NCI-H1694 (cell line): ENCODE data around the gene MAF.

Experiments used
- DNase-seq: peaks from one replicate; lab custom pipeline; 2025; lab: John Stamatoyannopoulos, UW

The MAF gene

DNA sequence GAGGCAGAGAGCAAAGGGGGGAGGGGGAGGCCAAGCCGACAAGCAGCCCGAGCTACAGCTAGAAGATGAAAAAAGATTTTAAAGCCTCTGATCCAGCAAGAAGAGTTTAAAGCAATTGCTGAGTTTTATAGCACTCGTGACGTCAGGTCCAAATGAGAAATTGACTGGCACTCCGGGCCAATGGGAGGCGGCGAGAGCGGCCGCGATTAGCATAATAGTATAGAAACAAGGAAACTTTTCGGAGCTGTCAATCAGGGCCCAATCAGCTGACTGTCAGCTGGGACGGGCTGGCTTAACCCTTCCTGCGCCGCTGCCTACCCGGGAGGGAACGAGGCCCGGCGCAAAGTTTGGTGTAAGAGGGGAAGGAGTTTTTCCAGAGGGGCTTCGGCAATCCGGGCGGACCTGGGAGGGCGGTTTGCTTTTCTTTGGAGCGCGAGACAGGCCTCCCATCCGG, at the start of gene MAF:
MAF (minus strand) TSS at position 100 of the 454 bp plus-strand sequence. CDS start 835 bp downstream, outside the sequence.
- DNase-seq, result peak; percentile 75

GRCh38 chr16:79648826-79649225, 48.3 kb upstream of the MAF start:
- DNase-seq, result no peak

- no peak for DNase-seq
Observed at GRCh38 chr16:79647586-79647985, 47.0 kb upstream of the MAF start.

DNA sequence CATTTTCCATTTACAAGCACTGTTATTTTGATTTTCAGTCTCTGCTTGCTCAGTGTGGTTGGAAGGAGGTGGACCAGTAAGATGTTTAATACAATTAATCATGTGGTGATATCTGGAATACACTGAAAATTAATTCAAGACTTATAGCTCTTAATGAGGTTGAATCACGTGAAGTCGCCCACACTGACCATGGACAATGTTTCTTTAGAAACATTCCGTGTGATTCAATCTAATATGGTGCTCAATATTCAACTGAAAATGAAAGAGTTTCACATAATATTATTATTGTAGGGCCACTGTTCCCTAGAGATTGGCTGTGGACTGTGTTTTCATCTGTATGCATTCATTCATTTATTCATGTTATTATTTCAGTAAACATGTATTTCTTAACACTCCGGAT, 45.2 kb upstream of the MAF start:
- DNase-seq, result no peak

DNA sequence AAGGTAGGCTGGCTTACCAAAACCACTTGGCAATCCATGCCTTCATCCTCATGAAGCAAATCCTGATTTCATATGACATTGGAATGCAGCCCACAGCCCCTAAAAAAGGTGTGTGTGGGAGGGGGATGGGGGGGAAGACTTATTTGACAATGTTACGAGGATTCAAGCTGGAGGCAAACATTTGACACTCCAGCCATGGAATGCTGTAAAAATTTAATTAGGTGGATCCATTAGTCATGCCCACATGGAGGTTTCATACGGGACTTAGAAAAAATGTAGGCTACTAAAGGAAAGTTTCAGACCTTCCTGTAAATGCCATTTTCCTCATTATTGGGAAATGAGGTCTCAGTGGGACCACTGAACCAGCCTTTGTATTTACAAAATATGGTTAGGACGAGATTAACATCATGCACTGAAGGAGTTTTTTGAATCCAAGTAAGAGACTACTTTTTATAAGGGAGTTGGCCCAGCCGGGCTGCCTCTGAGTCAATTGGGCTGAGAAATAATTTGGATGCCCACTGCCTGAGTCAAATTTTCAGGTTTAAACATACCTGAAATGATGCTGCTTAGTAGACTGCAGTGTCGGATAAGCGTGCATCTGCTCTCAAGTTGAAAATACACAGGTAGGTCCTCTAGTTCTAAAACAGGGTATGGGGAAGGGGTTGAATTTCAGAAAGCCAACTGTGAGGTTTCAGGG, 44.6 kb upstream of the MAF start:
- no peak for DNase-seq

- DNase-seq, result no peak
Observed at GRCh38 chr16:79642652-79643051, 42.1 kb upstream of the MAF start.

GRCh38 chr16:79640513-79641360, 40.2 kb upstream of the MAF start:
- DNase-seq, result no peak

DNA sequence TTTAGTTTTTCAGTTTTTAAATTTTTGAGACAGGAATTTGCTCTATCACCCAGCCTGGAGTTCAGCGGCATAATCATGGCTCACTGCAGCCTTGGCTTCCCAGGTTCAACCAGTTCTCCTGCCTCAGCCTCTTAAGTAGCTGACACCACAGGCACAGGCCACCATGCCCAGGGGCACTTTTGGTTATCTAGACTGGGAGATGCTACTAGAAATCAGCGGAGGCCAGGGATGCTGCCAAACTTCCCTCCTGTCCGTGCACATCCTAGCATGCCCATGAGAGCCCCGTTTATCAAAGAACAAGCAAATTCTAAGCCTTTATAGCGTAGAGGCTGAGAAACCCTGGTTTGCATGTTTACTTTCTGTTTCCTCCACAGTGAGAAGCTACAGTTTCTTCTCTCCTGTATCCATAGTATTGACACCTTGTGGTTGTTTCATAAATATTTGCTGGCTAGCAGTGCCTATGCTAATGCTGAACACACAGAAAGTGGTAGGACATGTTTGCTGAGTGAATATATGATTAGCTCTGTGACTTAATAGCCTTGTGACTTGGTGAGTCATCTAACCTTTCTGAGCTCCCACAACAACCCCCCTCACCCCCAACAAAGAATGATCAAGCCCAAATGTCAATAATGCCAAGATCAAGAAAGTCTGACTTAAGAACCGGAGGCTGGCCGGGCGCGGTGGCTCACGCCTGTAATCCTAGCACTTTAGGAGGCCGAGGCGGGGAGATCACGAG, 39.2 kb upstream of the MAF start:
- no peak for DNase-seq

- DNase-seq, result no peak
Observed at GRCh38 chr16:79638386-79638785, 37.8 kb upstream of the MAF start.

GRCh38 chr16:79635488-79635887, 35.0 kb upstream of the MAF start:
- DNase-seq, result no peak

DNA sequence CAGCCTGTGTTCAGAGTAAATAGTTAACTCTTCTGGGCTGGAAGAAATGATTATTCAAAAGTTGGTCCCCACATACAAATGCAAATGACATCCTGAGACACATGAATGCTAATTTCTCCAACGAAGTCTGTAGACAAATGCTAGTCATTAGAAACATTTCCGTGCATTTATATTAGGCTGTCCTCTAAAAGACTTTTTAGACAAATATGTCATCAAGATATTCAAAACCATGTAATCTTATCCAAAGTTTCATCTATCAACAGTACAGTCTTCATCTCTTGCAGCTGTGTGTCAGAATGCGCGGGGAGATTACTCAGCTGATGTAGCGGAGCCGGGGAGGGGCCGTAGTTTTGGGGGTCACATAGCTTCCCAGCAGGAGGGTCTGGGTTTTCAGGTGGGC, 33.8 kb upstream of the MAF start:
- DNase-seq, result no peak

DNA sequence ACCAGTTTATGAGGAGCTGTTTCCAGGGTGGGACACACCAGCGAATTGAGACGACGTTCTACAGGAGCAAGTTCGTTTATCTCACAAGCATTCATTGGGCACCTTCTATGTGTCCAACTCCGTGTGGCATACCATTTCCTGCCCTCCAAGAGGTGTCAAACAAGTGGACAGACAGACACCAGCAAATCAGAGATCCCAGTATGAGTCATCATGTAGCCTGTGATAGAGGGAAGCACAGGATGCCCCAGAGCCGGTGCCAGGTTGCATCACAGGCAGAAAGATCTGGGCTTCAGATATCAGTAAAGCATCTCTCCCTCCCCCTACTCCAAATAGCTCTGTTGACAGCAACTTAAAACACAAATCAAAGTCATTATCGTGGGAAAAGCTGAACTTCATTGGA, 31.8 kb upstream of the MAF start:
- DNase-seq, result no peak

GRCh38 chr16:79628988-79629387, 28.5 kb upstream of the MAF start:
- DNase-seq, result no peak

- no peak for DNase-seq
Observed at GRCh38 chr16:79628501-79628975, 28.0 kb upstream of the MAF start.

- no peak for DNase-seq
Observed at GRCh38 chr16:79627092-79627491, 26.6 kb upstream of the MAF start.

DNA sequence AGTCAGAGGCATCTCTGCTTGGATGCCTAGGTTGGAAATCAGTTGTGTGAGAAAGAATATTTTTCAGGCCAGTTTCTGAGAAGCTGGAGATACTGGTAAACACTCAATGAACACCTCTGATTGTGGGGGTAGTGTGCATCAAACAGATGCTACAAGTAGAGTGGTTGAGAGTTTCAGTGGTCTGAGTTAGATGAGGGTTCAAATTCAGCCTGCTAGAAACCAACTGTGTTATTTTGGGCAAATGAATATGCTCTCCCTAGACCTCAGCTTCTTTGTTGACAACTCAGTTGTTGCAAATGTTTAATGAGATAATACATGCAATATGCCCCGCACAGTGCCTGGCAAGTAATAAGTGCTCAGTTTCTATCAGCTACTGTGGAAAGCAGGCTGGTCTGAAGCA, 25.2 kb upstream of the MAF start:
- DNase-seq, result no peak

GRCh38 chr16:79623824-79624223, 23.3 kb upstream of the MAF start:
- DNase-seq, result no peak

GRCh38 chr16:79623062-79623461, 22.5 kb upstream of the MAF start:
- DNase-seq, result no peak

DNA sequence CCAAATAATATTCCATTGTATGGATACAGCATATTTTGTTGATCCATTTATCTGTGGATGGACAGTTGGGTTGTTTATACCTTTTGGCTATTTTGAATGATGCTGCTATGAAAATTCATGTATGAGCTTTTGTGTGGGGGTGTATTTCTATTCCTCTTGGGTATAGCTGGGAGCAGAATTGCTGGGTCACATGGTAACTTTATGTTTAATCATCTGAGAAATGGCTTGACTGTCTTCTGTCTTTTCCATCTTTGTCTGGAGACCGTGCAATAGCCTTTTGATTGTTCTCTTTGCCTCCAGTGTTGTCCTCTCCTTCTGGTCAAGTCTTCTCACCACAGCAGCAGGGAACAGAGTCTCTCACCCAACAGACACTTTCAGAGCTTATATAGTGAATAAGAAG, 20.5 kb upstream of the MAF start:
- no peak for DNase-seq

DNA sequence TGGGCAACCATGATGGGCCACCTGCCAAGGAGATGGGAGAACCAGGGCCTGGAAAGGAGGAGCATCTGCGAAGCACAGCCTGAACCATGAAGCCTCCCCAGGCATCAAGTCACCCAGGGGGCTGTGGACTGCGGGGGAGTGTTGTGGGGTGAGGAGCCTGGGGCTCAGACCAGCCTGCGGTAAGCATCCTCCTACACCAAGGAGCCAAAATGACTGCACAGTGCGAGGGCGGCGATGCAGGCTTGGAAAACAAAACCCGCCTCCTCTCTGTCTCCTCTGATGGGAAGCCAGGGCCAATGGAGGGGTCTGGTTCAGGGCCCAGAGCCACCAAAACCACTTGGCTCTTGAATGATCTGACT, 18.1 kb upstream of the MAF start:
- DNase-seq, result no peak

GRCh38 chr16:79618041-79618691, 17.6 kb upstream of the MAF start:
- DNase-seq, result no peak

DNA sequence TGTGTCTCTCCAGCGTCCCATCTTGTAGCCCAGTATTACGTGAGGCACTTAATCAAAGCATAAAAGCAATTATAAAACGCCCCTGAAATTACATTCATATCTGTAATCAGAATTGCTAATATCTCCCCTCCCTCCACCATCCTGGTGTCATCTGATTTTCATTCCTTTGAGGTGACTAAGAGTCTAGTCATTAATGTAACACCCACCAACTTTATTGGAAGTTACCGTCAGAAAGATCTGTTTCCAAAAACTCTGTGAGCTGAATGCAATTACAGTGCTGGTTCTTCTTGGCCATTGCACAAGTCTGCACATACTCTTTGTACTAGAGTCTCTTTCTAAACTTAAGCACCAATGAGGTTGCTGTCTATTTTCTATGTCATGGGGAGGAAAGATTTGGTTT, 12.5 kb upstream of the MAF start:
- DNase-seq, result no peak
